Smooth muscle cell (in vitro differentiated cells): ENCODE data around the gene PRR23E. TPM values are rescaled to one million over a fixed set of nuclear protein-coding genes. Genes with fewer than 3 reads are reported as not detected.

Experiments used
- DNase-seq: peaks from one replicate; lab custom pipeline; 2025; ENCODE audit not compliant: unreplicated experiment; lab: John Stamatoyannopoulos, UW
- H2AFZ ChIP-seq: fragments of 200-600 bp; sonication (generic); 2 replicates; pipeline ENCODE4 v1.6.0; 2016; ENCODE audit warnings: antibody characterized with exemption, low read depth, mild to moderate bottlenecking
- H3F3A ChIP-seq: fragments of 200-600 bp; sonication (generic); 2 replicates; pipeline ENCODE4 v1.6.0; 2017; ENCODE audit warnings: antibody characterized with exemption, low read depth
- H3K27ac ChIP-seq: fragments of 200-600 bp; sonication (generic); 2 replicates; pipeline ENCODE4 v1.5.1; 2016; ENCODE audit warnings: low read depth, mild to moderate bottlenecking
- H3K27me3 ChIP-seq: fragments of 200-600 bp; sonication (generic); 2 replicates; pipeline ENCODE4 v1.6.1; 2016; ENCODE audit warnings: low read depth, mild to moderate bottlenecking
- H3K36me3 ChIP-seq: fragments of 200-600 bp; sonication (generic); 2 replicates; pipeline ENCODE4 v1.5.1; 2016; ENCODE audit warnings: low read depth
- H3K4me1 ChIP-seq: fragments of 200-600 bp; sonication (generic); 2 replicates; pipeline ENCODE4 v1.5.1; 2016; ENCODE audit warnings: low read depth
- H3K4me2 ChIP-seq: fragments of 200-600 bp; sonication (generic); 2 replicates; pipeline ENCODE4 v1.6.0; 2016; ENCODE audit warnings: mild to moderate bottlenecking
- H3K4me3 ChIP-seq: fragments of 200-600 bp; sonication (generic); 2 replicates; pipeline ENCODE4 v1.5.1; 2016; ENCODE audit warnings: mild to moderate bottlenecking
- H3K79me2 ChIP-seq: fragments of 200-600 bp; sonication (generic); 2 replicates; pipeline ENCODE4 v1.6.0; 2016; ENCODE audit warnings: low read depth, mild to moderate bottlenecking
- H3K9ac ChIP-seq: fragments of 200-600 bp; sonication (generic); 2 replicates; pipeline ENCODE4 v1.6.0; 2016; ENCODE audit warnings: low read depth
- H3K9me3 ChIP-seq: fragments of 200-600 bp; sonication (generic); replicated peaks from 2 replicates; pipeline ENCODE4 v1.5.1; 2016; ENCODE audit warnings: low read depth
- H4K20me1 ChIP-seq: fragments of 200-600 bp; sonication (generic); 2 replicates; pipeline ENCODE4 v1.6.0; 2016; ENCODE audit warnings: low read depth
- WGBS: methylation state at CpG from one replicate; pipeline ENCODE4 v1.1.7; 2016; ENCODE audit warnings: low lambda C conversion rate; 5-methylcytosine and 5-hydroxymethylcytosine counted together
- polyA plus RNA-seq: library from polyadenylated mRNA; unstranded; fragments of >200 nt; fragmentation: Nextera tagmentation; extraction: Ambion mirVana; gene quantifications from 2 replicates; pipeline ENCODE4 v1.2.1, GENCODE V29; 2016
- total RNA-seq: library from RNA; depleted of rRNA; stranded (reverse); fragments of >200 nt; gene quantifications from 2 replicates; pipeline ENCODE4 v1.2.3, GENCODE V29; 2014
- TF ChIP-seq, protein P1 (sequence below): fragments of 200-600 bp; sonication (generic); IDR thresholded peaks from 2 replicates; pipeline ENCODE4 v1.5.1; 2017; ENCODE audit warnings: borderline replicate concordance, mild to moderate bottlenecking, antibody characterized with exemption; ENCODE audit not compliant: insufficient read depth, poor library complexity, severe bottlenecking

Gene PRR23E
- total and polyA plus RNA-seq, 2 experiments from 2014 or later, result not detected

- Histone ChIP-seq H4K20me1 (no peaks in the 10 kb centered on the region), H3K9ac (no peak overlapping the region), H3K79me2 (no peaks in the 10 kb centered on the region), H3K4me3 (no peak overlapping the region), H3K27ac (no peak overlapping the region), H3K36me3 (no peaks in the 10 kb centered on the region), H3K4me1 (peaks cover 4% of the 10 kb centered on the region), H3F3A (no peaks in the 10 kb centered on the region), H3K27me3 (no peaks in the 10 kb centered on the region), H2AFZ (no peak overlapping the region), H3K9me3 (no peaks in the 10 kb centered on the region), H3K4me2 (no peak overlapping the region)
- WGBS, result 72% methylated on average over 8 of the region's 8 CpGs
- no peak for DNase-seq
- TF ChIP-seq, protein P1, sequence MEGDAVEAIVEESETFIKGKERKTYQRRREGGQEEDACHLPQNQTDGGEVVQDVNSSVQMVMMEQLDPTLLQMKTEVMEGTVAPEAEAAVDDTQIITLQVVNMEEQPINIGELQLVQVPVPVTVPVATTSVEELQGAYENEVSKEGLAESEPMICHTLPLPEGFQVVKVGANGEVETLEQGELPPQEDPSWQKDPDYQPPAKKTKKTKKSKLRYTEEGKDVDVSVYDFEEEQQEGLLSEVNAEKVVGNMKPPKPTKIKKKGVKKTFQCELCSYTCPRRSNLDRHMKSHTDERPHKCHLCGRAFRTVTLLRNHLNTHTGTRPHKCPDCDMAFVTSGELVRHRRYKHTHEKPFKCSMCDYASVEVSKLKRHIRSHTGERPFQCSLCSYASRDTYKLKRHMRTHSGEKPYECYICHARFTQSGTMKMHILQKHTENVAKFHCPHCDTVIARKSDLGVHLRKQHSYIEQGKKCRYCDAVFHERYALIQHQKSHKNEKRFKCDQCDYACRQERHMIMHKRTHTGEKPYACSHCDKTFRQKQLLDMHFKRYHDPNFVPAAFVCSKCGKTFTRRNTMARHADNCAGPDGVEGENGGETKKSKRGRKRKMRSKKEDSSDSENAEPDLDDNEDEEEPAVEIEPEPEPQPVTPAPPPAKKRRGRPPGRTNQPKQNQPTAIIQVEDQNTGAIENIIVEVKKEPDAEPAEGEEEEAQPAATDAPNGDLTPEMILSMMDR, result no peak
These were observed 22.9 kb downstream of the PRR23E start for GRCh38 chr3:127215714-127216414.

- no peak overlapping the region for H3K4me3 ChIP-seq
- no peak for DNase-seq
- no peaks in the 10 kb centered on the region for H3F3A ChIP-seq
- peaks cover 4% of the 10 kb centered on the region for H3K4me1 ChIP-seq
- H2AFZ ChIP-seq, result no peak overlapping the region
- TF ChIP-seq, protein P1, result no peak
- no peak overlapping the region for H3K9ac ChIP-seq
- H3K79me2 ChIP-seq, result no peaks in the 10 kb centered on the region
- H4K20me1 ChIP-seq, result no peaks in the 10 kb centered on the region
- no peaks in the 10 kb centered on the region for H3K27me3 ChIP-seq
- H3K9me3 ChIP-seq, result no peaks in the 10 kb centered on the region
- H3K36me3 ChIP-seq, result no peaks in the 10 kb centered on the region
- no peak overlapping the region for H3K27ac ChIP-seq
- 89% methylated on average over 16 of the region's 16 CpGs for WGBS
- H3K4me2 ChIP-seq, result no peak overlapping the region
These were observed 23.7 kb downstream of the PRR23E start for GRCh38 chr3:127216415-127217261.

- no peaks in the 10 kb centered on the region for H3K9me3 ChIP-seq
- H3K36me3 ChIP-seq, result no peaks in the 10 kb centered on the region
- no peaks in the 10 kb centered on the region for H3K79me2 ChIP-seq
- DNase-seq, result no peak
- H3F3A ChIP-seq, result no peaks in the 10 kb centered on the region
- no peak overlapping the region for H3K9ac ChIP-seq
- H3K27ac ChIP-seq, result no peak overlapping the region
- no peaks in the 10 kb centered on the region for H3K27me3 ChIP-seq
- TF ChIP-seq, protein P1, result no peak
- H3K4me2 ChIP-seq, result no peak overlapping the region
- no peaks in the 10 kb centered on the region for H4K20me1 ChIP-seq
- 84% methylated on average over 9 of the region's 9 CpGs for WGBS
- H2AFZ ChIP-seq, result no peak overlapping the region
- no peak overlapping the region for H3K4me3 ChIP-seq
- peaks cover 4% of the 10 kb centered on the region for H3K4me1 ChIP-seq
These were observed 24.9 kb downstream of the PRR23E start for GRCh38 chr3:127217596-127218453.
